H7 (cell line): ENCODE data around the gene EEFSEC. TPM values are rescaled to one million over a fixed set of nuclear protein-coding genes. Genes with fewer than 3 reads are reported as not detected.
A peak's percentile ranks its signal among the peaks of the same experiment; 100 is the strongest.

Source experiments
- DNase-seq: peaks from one replicate; pipeline ENCODE4 v3.0.0; 2012
- H3K27me3 ChIP-seq: 2 replicates; pipeline ENCODE4 v1.6.0; 2011; ENCODE audit warnings: mild to moderate bottlenecking, low read length; ENCODE audit not compliant: control insufficient read depth, insufficient read depth
- H3K36me3 ChIP-seq: replicated peaks from 2 replicates; pipeline ENCODE4 v1.5.1; 2011; ENCODE audit warnings: low read length; ENCODE audit not compliant: control insufficient read depth, insufficient read depth
- H3K4me3 ChIP-seq: 2 replicates; pipeline ENCODE4 v1.5.1; 2011; ENCODE audit warnings: low read depth, mild to moderate bottlenecking, control low read depth, low read length, moderate library complexity; ENCODE audit not compliant: insufficient read depth
- total RNA-seq: library from RNA; depleted of rRNA; stranded (reverse); fragments of >200 nt; shearing (Covaris generic); gene quantifications from 2 replicates; pipeline ENCODE4 v1.2.3, GENCODE V29; 2014

EEFSEC gene
- total RNA-seq, 1 experiment from 2014 or later: 7.4 TPM

GRCh38 chr3:128364808-128365360 is 211.6 kb downstream of the EEFSEC start:
- no peak for DNase-seq
- H3K27me3 ChIP-seq: no peaks in the 10 kb centered on the region
- H3K36me3 ChIP-seq: no peaks in the 10 kb centered on the region
- no peak overlapping the region for H3K4me3 ChIP-seq

DNA sequence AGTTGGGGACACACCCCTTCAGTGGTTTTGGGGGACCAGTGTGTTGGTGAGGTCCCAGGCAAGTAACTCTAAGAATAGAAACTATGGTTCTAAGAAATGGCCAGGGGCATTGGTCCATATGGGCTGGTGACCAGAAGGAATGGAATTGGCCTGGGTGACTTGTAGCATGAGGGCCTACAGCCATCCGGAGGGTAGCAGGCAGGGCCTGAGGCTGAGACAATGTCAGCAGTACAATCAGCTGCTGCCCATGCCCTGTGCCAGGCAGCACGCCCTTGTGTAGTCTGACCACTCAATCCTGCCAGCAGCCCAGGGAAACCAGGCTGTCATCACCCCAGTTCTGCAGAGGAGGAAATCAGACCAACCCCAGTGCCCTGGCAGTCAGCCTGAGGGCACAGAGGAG is 212.9 kb downstream of the EEFSEC start:
- no peak for DNase-seq
- no peaks in the 10 kb centered on the region for H3K27me3 ChIP-seq
- no peak overlapping the region for H3K4me3 ChIP-seq
- H3K36me3 ChIP-seq: no peaks in the 10 kb centered on the region

DNA sequence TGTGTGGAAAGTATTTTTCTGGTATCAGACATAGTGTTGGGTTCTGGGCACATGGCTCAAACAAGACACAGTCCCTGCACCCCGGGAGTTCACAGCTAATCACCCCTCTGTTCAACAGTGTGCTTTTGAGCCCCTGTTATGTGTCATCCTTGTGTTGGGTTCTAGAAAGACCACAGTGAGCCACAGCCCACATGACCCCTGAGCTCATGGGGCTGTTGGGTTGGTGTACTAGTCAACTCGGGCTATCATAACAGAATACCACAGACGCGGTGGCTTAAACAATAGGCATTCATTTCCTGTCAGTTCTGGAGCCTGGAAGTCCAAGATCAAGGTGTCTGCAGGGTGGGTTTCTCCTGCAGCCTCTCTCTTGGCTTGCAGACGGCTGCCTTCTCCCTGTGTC is 213.4 kb downstream of the EEFSEC start:
- no peaks in the 10 kb centered on the region for H3K36me3 ChIP-seq
- DNase-seq: no peak
- H3K4me3 ChIP-seq: no peak overlapping the region
- H3K27me3 ChIP-seq: no peaks in the 10 kb centered on the region

- H3K4me3 ChIP-seq: no peak overlapping the region
- H3K27me3 ChIP-seq: no peaks in the 10 kb centered on the region
Measured at GRCh38 chr3:128367221-128367620, 213.9 kb downstream of the EEFSEC start.

DNA sequence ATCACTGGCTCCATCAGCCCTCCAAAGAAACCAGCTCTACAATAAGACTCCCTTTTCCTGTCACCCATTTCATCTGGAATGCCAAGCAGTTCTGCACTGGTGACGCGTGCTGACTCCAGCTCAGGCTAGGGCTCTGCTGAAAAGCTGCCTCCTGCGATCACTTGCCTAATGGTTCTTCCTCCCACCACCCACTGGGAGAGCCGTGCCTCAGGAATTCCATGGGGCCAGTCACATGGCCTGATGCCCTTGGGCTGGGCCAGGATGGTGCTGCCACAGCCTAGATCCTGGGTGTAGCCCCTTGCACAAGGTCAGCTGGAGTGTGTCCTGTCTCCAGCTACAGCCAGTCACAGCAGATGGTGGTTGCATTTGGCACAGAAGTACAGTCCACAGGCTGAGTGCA is 214.5 kb downstream of the EEFSEC start:
- H3K27me3 ChIP-seq: no peaks in the 10 kb centered on the region
- H3K4me3 ChIP-seq: no peak overlapping the region
- H3K36me3 ChIP-seq: no peaks in the 10 kb centered on the region
- DNase-seq: peak; percentile 75

More at GRCh38 chr3:128367221-128367620, 213.9 kb downstream of the EEFSEC start:
- H3K36me3 ChIP-seq: no peaks in the 10 kb centered on the region
- no peak for DNase-seq

DNA sequence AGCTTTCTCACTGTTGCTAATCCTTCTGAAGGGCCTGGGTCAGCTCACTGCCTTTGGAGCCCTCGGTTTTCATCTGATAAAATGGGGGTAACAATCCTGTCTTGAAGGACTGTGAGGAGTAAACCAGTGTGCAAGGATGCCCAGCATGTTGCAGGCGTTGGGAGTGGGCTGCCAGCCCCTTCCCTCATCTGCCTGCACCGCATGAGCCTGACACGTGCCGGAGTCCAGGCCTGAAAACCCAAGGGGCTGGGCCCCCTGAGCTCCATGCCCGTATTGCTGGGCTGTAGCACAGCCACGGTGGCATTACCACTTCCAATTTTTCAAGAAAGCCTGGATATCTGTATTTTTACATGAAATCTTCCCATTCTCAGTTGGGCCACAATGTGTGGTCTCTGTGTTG is 215.3 kb downstream of the EEFSEC start:
- Histone ChIP-seq H3K4me3 (no peak overlapping the region), H3K36me3 (no peaks in the 10 kb centered on the region), H3K27me3 (no peaks in the 10 kb centered on the region)
- no peak for DNase-seq

DNA sequence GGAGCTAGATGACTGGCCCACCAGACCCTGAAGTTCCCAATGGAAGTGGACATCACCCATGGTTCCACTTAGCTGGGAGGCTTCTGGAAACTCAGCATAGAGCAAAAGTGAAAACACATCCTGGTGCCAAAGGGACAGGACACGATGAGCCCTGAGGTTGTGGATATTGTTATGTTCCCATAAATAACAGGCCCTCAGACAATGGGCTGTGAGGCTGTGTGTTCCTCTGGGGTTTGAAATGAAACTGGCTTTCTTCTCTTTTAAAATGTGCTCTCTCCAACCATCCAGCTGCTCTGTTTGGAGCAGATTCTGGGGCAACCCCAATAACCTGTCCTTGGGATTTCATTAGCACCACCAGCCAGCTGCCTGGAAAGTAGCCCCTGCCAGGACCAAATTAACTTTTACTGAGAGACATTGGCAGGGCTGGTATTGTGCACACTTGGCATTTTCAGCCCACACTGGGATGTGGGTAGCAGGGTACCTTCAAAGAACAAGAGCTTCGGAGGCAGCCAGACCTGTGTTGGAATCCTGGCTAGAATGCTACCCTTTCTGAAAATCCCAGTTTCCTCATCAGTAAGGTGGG is 215.9 kb downstream of the EEFSEC start:
- Histone ChIP-seq H3K27me3 (no peaks in the 10 kb centered on the region), H3K4me3 (no peak overlapping the region), H3K36me3 (no peaks in the 10 kb centered on the region)
- DNase-seq: no peak

DNA sequence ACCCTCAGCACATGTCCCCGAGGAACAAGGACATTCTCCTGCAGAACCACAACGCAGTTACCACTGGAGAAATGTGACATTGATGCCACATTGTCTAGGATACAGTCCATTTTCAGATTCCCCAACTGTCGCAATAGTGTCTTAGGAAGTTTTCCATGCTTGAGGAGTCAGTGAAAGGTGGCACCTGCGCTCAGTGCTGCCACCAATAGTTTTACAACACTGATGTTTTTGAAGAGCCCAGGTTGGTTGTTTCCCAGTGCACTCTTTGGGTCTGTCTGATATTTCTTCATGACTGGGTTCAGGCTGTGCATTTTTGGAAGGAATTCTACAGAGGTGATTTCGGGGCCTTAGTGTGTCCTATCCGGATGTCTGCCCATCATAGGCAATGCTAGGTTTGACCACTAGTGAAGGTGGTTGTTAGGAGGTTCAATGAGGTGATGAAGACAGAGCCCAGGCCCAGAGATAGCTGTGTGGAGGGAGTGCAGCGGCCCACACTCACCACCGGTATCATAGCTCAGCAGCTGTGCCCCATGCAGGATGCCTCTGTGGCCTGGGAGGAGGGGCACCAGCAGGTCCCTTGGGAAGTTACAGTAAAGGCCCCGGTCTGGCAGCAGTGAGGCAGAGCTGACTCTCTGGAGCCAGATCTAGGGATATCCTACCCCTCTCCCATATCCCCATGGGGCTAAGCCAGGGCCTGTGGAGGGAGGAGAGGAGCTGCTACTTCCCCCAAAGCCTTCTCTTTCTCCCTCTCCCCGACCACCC is 216.8 kb downstream of the EEFSEC start:
- H3K36me3 ChIP-seq: no peaks in the 10 kb centered on the region
- H3K4me3 ChIP-seq: no peak overlapping the region
- no peaks in the 10 kb centered on the region for H3K27me3 ChIP-seq
- DNase-seq: peak; percentile 71

DNA sequence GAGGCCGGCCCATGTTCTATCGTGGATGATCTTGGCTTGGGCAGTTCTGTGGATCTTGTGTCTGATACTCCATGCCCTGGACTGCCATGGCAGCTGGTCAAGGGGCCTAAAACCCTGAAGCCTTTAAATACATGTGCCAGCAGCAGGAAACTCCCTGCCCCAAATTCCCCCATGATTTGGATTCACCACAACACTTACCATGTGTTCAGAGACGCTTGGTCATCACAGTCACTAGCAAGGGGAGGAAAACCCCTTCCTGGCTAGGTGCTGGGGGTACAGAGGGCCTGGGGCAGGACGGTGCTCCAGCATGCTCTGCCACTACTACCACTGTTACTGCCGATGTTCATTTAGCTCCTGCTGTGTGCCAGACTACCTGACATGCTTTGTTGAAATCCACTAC is 219.0 kb downstream of the EEFSEC start:
- no peak overlapping the region for H3K4me3 ChIP-seq
- no peaks in the 10 kb centered on the region for H3K27me3 ChIP-seq
- no peaks in the 10 kb centered on the region for H3K36me3 ChIP-seq
- DNase-seq: no peak

DNA sequence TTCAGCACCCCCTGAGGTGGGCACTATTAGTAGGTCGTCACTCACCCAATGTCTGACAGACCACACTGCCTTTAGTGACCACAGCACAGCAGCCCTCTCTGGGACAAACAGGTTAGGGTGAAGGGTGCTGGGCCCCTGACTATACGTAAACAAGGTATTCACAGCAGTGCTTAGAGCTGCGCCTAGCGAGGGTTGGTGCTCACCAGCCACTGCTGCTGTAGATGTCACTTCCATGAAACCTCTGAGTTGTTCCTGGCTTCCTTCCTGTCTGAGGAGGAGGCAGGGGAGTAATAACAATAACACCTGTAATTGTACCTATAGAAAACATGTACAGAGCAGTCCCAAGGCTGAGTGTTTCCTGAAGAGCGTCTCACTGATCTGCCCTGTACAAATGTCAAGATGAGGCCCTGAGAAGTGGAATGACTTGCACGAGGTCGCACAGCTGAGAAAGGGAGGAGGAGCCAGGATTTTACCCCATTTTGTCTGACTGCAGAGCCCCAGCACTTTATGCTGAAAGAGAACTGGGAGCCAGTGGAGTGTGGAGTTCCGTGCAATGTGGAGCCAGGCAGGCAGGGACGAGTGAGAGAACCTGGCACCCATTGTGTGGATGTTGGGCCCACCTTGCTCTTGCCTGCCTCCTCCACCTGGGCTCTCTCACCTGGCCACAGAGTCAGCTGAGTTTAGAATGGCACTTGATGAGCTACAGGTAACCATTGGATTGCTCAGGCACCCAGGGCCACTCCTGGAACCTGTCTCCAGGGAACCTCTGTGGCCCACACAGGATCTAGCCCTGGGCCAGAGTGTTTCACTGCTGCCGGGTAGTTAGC is 219.6 kb downstream of the EEFSEC start:
- DNase-seq: no peak
- Histone ChIP-seq H3K27me3 (no peaks in the 10 kb centered on the region), H3K36me3 (no peaks in the 10 kb centered on the region), H3K4me3 (no peak overlapping the region)

DNA sequence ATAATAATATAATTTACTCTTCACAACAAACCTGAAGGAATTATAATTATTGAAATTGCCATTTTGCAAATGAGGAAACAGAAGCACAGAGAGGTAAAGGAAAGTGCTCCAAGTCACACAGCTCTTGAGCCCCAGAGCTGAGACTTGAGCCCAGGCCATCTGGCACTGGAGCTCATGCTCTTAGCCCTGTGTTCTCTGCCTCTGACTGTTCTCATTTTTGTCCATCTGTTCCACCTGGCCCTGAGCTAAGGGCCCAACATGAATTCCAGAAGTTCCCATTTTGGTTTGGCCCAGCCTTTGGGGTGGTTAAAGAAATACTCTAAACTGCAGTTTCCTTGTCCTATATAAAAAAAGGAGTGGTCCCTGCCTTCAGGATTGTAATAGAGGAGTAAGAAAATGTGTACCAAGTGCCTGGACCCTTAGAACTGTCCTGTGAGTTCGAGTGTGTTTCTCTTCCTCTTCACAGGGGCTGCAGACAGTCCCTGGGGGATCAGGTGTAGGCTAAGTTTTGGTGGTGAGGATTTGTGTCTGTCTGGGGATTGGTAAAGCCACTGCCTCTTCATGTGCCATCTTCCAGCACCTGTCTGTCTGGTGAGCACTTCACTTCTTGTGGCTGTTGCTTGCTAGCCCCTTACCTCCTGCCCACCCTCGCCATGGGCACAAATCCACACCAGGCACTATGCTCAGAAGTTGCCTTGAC is 221.6 kb downstream of the EEFSEC start:
- H3K4me3 ChIP-seq: no peak overlapping the region
- DNase-seq: no peak
- H3K27me3 ChIP-seq: no peaks in the 10 kb centered on the region
- H3K36me3 ChIP-seq: no peaks in the 10 kb centered on the region

DNA sequence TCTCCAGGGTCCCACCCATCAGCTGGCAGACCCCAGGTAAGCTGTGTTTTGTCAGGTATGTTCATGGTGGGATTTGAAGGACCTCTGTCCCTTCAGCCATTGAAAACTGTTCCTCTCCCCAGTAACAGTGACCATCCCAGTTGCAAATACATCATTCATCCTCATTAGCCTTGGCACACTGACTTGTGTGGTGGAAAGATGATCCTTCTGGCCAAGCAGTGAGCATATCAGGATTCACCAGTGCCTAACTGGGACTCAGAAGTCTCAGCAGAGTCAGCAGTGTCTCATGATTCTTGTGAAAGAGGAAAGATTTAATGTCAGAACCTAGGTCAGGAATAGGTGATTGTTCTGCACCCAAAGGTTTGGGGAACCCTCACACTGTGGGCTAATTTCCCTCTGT is 223.2 kb downstream of the EEFSEC start:
- no peak for DNase-seq
- H3K36me3 ChIP-seq: no peaks in the 10 kb centered on the region
- H3K27me3 ChIP-seq: no peaks in the 10 kb centered on the region
- no peak overlapping the region for H3K4me3 ChIP-seq

DNA sequence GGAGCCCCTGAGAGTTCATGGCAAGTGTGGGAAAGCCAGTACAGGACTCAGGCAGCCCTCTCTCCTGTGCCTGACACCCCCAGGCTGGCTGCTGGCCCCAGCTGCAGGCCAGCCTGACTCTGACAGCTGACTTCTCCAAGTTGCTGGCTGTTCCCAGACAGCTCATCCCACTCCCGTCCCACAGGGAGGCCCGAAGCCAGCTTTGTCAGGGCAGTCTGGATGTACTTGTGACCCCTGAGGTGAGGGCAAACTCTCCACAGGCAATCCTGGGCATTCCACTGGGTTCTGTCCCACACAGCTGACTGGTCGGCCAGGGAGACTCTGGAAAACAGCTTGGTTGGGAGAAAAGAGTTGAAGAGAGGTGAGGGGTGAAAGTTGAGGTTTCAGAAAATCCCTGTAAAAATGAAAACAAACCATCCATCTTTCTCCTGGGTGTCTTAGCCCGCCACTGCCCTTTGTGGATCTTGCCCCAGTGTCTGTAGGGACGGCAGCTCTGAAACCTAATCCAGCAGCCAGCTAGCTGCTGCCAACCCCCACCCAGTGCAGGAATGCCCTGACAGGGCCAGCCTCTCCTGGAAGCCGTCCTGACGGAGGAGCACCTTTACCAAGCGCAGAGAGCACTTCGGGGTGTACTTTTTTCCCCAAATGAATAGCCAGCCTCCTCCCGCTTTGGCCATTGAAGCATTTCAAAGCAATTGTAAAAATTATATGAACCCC is 225.5 kb downstream of the EEFSEC start:
- no peak for DNase-seq
- Histone ChIP-seq H3K36me3 (no peaks in the 10 kb centered on the region), H3K4me3 (no peak overlapping the region), H3K27me3 (no peaks in the 10 kb centered on the region)
